C4-2B (cell line): ENCODE results near the gene PLG.

Source experiments
- H3K27ac ChIP-seq: fragments of 450-650 bp; 2 replicates; pipeline ENCODE4 v1.5.1; 2017
- ZFX ChIP-seq: fragments of 450-650 bp; IDR thresholded peaks from 2 replicates; pipeline ENCODE4 v1.6.1; 2017
- TF ChIP-seq, protein P1 (sequence below): fragments of 450-650 bp; conservative IDR thresholded peaks from 2 replicates; pipeline ENCODE4 v1.5.1; 2017; ENCODE audit warnings: mild to moderate bottlenecking

Gene PLG

DNA sequence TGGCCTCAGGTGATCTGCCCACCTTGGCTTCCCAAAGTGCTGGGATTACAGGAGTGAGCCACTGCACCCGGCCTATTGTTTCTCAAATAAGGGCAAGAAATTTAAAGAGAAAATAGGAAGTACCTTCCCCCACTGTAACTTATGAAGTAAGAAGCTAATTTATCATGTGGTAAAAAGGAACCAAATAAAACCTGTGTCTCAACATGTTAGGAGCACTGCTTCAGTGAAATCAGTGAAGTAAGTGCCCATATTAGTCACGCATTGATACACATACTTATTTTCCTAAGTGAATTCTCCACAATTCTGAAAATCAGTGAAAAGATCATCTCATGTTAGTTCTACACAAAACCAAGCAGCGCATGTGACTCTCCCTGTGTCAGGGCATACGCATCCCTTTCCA is 23.8 kb upstream of the PLG start:
- TF ChIP-seq ZFX, result no peak
- TF ChIP-seq, protein P1, sequence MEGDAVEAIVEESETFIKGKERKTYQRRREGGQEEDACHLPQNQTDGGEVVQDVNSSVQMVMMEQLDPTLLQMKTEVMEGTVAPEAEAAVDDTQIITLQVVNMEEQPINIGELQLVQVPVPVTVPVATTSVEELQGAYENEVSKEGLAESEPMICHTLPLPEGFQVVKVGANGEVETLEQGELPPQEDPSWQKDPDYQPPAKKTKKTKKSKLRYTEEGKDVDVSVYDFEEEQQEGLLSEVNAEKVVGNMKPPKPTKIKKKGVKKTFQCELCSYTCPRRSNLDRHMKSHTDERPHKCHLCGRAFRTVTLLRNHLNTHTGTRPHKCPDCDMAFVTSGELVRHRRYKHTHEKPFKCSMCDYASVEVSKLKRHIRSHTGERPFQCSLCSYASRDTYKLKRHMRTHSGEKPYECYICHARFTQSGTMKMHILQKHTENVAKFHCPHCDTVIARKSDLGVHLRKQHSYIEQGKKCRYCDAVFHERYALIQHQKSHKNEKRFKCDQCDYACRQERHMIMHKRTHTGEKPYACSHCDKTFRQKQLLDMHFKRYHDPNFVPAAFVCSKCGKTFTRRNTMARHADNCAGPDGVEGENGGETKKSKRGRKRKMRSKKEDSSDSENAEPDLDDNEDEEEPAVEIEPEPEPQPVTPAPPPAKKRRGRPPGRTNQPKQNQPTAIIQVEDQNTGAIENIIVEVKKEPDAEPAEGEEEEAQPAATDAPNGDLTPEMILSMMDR, result no peak
- H3K27ac ChIP-seq, result no peak overlapping the region

DNA sequence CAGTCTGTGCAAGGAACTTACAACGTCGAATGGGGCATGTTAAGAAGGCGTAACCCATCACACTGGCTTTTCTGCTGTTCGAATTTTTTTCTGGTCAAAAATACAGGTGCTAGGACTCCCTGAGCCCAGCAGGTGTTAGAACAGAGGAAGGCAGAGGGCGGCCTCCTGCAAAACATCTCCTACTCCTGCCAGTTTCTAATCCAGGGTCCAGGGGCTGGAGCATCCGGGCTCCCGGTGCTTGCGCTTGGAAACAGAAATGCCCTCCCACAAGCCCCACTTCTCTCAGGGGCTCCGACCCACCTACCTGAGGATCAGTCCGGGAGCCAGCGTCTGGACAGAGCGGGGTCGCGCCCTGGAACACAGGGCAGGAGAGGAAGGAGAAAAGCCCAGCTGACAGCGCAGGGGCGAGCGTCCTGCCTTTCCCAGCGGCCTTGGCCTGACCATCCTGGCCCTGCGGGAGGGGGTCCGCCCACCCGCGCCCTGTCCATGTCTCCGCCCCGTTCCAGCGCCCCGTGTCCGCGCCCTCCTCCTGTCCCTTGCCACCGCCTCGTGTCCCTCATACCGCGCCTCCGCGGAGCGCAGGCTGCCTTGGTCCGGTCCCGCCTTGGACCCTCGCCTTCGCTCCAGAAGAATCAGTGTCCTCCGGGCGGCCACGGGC is 23.2 kb upstream of the PLG start:
- TF ChIP-seq, protein P1, result no peak
- TF ChIP-seq ZFX, result no peak
- no peak overlapping the region for H3K27ac ChIP-seq

DNA sequence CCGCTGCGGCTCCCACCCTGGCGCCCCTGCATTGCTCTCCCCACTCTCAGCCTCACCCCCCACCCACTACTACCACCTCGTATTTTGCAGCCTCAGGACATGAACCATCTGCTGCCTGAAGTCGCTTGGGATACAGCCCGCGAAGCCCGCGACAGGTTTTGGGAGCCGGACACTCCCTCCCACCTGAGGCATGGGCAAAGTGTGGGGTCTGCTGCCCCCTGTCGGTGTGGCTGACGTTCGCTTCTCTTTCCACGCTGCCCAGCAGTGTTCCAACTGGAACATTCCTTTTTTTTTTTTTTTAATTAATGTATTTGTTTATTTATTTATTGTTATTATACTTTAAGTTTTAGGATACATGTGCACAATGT is 22.7 kb upstream of the PLG start:
- no peak overlapping the region for H3K27ac ChIP-seq
- TF ChIP-seq, protein P1, result peak; percentile 33
- no peak for TF ChIP-seq ZFX

DNA sequence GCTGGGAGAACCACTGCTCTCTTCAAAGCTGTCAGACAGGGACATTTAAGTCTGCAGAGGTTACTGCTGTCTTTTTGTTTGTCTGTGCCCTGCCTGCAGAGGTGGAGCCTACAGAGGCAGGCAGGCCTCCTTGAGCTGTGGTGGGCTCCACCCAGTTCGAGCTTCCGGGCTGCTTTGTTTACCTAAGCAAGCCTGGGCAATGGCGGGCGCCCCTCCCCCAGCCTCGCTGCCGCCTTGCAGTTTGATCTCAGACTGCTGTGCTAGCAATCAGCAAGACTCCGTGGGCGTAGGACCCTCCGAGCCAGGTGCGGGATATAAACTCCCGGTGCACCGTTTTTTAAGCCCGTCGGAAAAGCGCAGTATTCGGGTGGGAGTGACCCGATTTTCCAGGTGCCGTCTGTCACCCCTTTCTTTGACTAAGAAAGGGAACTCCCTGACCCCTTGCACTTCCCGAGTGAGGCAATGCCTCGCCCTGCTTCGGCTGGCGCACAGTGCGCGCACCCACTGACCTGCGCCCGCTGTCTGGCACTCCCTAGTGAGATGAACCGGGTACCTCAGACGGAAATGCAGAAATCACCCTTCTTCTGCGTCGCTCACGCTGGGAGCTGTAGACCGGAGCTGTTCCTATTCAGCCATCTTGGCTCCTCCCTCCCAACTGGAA is 16.8 kb upstream of the PLG start:
- H3K27ac ChIP-seq, result peak overlapping the region; percentile 37; the same call in 1 of the 2 replicates

DNA sequence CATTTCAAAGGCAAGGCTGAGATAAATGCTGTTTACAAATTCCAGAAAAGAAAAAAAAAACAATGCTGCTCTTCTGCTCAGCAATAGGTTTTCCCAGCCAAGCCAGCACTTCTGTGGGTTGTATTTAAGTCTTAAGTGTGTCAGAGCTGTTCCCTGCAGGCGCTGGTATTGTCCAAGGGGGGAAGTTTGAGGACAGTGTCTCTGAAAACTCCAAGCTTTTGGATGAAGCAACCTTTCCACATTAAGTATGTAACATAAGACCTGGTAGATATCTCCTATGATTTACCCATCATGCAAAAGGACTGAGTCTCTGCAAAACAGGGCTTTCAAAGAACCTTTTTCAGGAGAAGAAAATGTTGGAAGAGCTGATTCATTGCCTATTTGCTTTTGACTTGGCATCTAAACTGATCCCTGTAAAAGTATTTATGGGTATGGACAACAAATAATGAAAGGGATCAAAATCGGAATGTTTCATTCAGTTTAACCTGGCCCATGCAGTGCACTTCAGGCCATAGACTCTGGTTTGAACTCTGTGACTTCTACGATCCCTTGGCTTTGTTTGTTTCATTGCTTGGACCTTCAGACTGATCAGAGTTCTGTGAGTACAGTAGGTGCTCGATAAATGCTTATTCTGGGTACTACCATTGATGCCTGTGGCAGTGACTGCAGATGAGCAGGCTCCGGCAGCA is 16.1 kb upstream of the PLG start:
- TF ChIP-seq ZFX, result no peak
- TF ChIP-seq, protein P1, result no peak
- H3K27ac ChIP-seq, result peak overlapping the region; percentile 37; the same call in 1 of the 2 replicates

DNA sequence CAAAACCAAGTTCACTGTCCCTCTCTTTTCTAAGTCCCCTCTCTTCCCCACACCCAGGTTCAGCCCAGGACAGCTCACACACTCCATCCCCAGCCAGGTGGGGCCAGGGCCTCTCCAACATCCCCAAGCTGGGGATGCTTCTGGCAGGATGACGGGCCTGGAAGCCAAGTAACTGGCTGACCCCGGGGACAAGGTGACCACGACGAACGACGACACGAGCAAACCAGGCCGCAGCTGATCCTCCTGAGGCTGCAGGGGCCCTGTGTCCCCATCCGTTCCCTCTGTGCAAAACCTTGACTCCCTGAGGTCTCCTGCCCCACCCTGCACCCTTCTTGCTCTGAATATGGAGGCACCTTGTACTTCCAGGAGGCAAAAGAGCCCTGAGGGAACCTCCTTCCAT is 11.6 kb upstream of the PLG start:
- TF ChIP-seq ZFX, result no peak
- TF ChIP-seq, protein P1, result no peak
- no peak overlapping the region for H3K27ac ChIP-seq

DNA sequence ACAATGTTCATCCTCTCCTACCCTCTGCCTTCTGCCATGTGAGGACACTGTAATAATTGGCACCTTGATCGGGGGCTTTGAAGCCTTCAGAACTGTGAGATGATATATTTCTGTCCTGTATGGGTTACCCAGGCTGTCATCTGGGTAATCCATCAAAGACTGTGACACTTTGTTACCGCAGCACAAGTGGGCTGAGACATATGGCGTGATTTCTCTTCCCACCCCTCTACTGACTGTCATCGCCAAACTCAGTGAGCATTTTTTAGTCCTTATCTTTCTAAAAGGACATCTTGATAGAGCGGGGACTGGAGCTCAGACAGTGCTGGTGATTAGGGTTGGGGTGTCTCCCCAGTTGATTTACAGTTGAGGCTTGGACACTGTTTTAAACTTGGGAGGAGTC is 10.4 kb upstream of the PLG start:
- H3K27ac ChIP-seq, result no peak overlapping the region
- TF ChIP-seq, protein P1, result no peak
- TF ChIP-seq ZFX, result no peak
